Cardiac fibroblast (primary cell): Measurements from ENCODE around the gene ANXA8.

Experiments used
- DNase-seq, 2 donors: peaks; one replicate each; pipeline versions ENCODE4 v3.0.0 to v3.0.0-alpha.2; 2010; ENCODE audit warnings: low read depth in 2 of 2
- H3K4me3 ChIP-seq, 2 donors: replicated peaks in 1 of 2; 1 replicate in 1 of 2; 2 replicates in 1 of 2; pipeline ENCODE4 v1.5.1; 2011; ENCODE audit warnings: low read depth in 2 of 2, low read length in 2 of 2, mild to moderate bottlenecking in 2 of 2, moderate library complexity in 1 of 2
- TF ChIP-seq, protein P1 (sequence below): IDR thresholded peaks from one replicate; pipeline ENCODE4 v1.5.1; 2011; ENCODE audit warnings: low read depth, mild to moderate bottlenecking, low read length, inconsistent platforms

Gene ANXA8

DNA sequence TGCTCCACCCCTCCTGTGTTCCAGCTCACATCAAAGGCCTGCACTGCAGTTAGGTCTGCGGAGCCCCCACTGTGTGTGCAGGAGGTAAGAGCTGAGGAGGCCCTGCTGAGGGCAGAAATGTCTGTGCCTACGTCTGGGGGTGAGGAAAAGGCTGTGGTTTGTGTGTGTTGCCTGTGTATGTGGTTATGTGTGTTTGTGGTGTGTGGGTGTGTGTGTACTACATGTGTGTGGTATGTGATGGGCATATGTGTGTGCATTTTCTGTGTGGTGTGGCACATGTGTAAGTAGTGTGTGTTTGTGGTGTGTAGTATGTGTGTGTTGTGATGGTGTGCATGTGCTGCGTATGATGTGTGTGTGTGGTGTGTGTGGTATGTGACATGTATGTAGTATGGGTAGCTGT lies 36.2 kb downstream of the ANXA8 start:
- H3K4me3 ChIP-seq: no peak overlapping the region
- TF ChIP-seq, protein P1, sequence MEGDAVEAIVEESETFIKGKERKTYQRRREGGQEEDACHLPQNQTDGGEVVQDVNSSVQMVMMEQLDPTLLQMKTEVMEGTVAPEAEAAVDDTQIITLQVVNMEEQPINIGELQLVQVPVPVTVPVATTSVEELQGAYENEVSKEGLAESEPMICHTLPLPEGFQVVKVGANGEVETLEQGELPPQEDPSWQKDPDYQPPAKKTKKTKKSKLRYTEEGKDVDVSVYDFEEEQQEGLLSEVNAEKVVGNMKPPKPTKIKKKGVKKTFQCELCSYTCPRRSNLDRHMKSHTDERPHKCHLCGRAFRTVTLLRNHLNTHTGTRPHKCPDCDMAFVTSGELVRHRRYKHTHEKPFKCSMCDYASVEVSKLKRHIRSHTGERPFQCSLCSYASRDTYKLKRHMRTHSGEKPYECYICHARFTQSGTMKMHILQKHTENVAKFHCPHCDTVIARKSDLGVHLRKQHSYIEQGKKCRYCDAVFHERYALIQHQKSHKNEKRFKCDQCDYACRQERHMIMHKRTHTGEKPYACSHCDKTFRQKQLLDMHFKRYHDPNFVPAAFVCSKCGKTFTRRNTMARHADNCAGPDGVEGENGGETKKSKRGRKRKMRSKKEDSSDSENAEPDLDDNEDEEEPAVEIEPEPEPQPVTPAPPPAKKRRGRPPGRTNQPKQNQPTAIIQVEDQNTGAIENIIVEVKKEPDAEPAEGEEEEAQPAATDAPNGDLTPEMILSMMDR: no peak
- no peak for DNase-seq

DNA sequence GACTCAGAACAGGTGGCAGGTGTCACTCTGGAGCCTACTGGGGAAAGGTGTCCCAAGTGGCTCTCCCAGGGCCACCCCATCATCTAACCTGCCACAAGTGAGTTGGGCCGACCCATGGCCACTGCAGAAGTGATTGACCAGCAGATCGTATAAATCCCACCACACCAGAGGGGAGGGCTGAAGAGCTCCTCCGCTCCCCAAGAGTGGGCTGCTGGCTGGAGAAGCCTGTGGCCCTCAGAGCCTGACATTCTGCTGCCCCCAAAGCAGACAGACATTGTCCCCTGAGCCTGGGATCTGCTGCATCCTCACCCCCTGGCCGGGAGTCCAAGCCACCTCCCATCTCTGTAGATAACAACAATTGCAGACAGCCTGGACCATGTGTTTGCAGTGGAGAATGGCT lies 36.7 kb downstream of the ANXA8 start:
- TF ChIP-seq, protein P1: no peak
- H3K4me3 ChIP-seq: no peak overlapping the region
- DNase-seq: no peak

DNA sequence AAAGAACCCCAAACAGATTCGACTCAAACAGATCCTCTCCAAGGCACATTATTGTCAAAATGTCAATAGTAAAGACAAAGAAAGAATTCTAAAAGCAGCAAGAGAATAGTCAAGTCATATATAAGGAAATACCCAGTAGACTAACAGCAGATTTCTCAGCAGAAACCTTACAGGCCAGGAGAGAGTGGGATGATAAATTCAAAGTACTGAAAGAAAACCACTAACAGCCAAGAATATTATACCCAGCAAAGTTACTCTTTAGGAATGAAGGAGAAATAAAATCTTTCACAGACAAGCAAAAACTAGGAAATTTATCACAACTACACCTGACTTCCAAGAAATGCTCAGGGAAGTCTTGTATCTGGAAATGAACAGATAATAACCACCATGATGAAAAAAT lies 38.2 kb downstream of the ANXA8 start:
- H3K4me3 ChIP-seq: no peak overlapping the region
- TF ChIP-seq, protein P1: no peak
- DNase-seq: no peak

DNA sequence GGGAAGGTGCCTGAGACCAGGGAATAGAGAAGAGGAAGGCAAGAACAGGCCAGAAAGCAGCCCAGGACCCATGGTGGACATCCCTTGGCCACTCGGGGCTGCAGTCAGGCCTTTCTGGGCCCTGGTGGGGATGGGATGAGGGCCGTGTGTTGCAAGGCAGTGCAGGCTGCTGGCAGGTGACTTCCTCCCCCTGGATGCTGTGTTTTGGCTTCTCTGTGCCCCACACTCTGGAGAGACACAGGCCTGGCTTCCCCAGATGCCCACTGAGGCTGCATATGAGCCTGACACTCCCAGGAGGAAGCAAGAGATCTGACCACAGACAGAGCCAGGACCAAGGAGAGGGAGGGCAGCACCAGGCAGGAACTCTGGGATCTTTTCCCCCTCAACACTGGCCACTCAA lies 39.9 kb downstream of the ANXA8 start:
- no peak for DNase-seq
- TF ChIP-seq, protein P1: no peak
- H3K4me3 ChIP-seq: no peak overlapping the region

DNA sequence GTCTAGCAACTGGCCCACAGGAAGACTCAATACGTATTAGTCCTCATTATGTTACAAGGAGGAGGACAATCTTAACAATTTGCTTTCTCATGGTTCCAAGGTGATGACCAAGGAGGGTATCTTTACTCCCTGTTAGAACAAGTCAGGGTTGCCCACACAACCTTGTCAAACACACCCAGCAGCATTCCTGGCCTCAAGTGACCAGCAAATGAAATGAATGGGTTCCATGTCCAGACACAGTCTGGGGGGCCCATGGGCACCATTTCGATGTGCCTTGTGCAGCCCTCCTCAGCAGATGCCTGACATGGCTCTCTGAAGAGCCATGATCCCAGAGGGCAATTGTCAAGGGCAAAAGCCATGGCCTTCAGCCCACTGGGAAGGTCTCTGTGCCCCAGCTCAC lies 40.8 kb downstream of the ANXA8 start:
- DNase-seq: no peak

DNA sequence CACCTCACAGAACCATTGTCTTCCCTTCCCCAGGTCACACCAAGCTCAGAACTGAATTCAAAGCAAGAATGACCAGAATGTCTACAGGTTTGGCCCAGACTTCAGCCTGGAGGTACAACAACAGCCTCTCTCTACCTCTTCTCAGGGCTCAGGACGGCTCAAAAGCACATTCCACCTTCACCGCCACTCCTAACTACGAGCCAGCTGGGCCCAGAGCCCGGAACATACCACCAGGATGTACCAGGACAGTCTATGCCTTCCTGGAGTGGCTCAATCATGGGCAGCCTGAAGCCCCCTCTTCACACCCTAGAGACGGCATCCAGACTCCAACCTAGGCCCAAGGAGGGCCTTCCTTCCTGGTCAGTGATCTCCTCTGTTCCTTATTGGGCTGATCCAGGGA lies 41.6 kb downstream of the ANXA8 start:
- DNase-seq: no peak
- no peak overlapping the region for H3K4me3 ChIP-seq
- TF ChIP-seq, protein P1: no peak

More for the DNA sequence above, 40.8 kb downstream of the ANXA8 start:
- TF ChIP-seq, protein P1: no peak
- no peak overlapping the region for H3K4me3 ChIP-seq

DNA sequence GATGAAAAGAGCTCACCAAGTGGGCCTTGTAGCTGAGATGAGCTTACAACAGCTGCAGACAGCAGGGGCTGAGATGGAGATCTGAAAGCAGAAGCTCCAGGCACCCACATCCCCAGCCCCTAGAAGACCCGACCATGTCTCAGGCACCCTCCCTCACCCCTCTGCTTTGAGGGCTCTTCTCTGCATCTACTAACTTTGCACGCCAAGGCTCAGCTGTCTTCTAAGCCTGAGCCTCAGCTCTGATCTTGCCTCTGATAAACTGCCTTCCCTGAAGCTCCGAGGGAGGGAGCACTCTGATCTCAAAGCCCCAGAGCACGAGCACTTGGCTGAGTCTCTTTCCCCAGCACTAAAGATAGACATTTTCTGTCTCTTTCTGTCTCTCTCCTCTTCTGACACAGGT lies 42.0 kb downstream of the ANXA8 start:
- DNase-seq: no peak
- H3K4me3 ChIP-seq: no peak overlapping the region
- TF ChIP-seq, protein P1: no peak
